ENCODE results near the gene TARBP1.

- TF ChIP-seq POLR2AphosphoS5 (IDR thresholded peaks at IDR 0.05; ENCODE audit: insufficient read depth in 1 of 2, low read depth in 1 of 2) (no peak), POLR2A (IDR thresholded peaks at IDR 0.05) (no peak), CTCF (IDR thresholded peaks at IDR 0.05) (no peak)
Observed at GRCh38 chr1:234405676-234406075, 73.3 kb downstream of the TARBP1 start.

Measured in vagina (tissue), 2 donors.